Pancreas (tissue), 10 donors: ENCODE results near the gene DNMBP. TPM values are rescaled to one million over a fixed set of nuclear protein-coding genes. Genes with fewer than 3 reads are reported as not detected.
A peak's percentile ranks its signal among the peaks of the same experiment; 100 is the strongest.

ENCODE experiments used
- ATAC-seq, 4 donors: fragments of 200-7000 bp; cut with Tn5 transposase; one replicate each; pipeline versions ENCODE4 v1.8.0 to v1.9.1; 2020; ENCODE audit warnings: mild to moderate bottlenecking in 4 of 4, moderate library complexity in 4 of 4
- DNase-seq, 6 donors: peaks; one replicate each; pipeline ENCODE4 v3.0.0-alpha.2; 2020
- FAIRE-seq: peaks from 2 replicates; lab custom pipeline; 2012; peaks lifted over from hg19 to GRCh38; lab: Jason Lieb, UNC
- H3K27ac ChIP-seq, 4 donors: fragments of 200-600 bp; sonication (generic); 1 replicate in 3 of 4; 2 replicates in 1 of 4; pipeline versions ENCODE4 v1.5.0 to v1.8.0; 2020
- H3K27me3 ChIP-seq, 4 donors: fragments of 200-600 bp; one replicate each; pipeline ENCODE4 v1.8.0; 2021
- H3K36me3 ChIP-seq, 3 donors: fragments of 200-600 bp; sonication (generic) in 1 of 3; one replicate each; pipeline versions ENCODE4 v1.5.0 to v1.8.0; 2020 to 2021
- H3K4me1 ChIP-seq, 3 donors: fragments of 200-600 bp; one replicate each; pipeline ENCODE4 v1.8.0; 2021
- H3K4me3 ChIP-seq, 4 donors: fragments of 200-600 bp; sonication (generic) in 2 of 4; one replicate each; pipeline versions ENCODE4 v1.5.0 to v1.8.0; 2020 to 2021
- H3K9me3 ChIP-seq, 4 donors: fragments of 200-600 bp; one replicate each; pipeline ENCODE4 v1.8.0; 2021
- WGBS, 2 donors: extraction: QIAGEN DNeasy Blood & Tissue Kit; methylation state at CpG; one replicate each; pipeline ENCODE4 v1.1.7; 2013; 5-methylcytosine and 5-hydroxymethylcytosine counted together
- intact Hi-C, 3 donors: fragments of 100-400 bp; cut with DNase I; formaldehyde crosslinking; loops; one replicate each; pipeline versions ENCODE4 v1.11.1 to v1.14.2; 2022
- polyA plus RNA-seq, 2 donors: library from polyadenylated mRNA; stranded (reverse); fragments of 200-250 nt; gene quantifications; one replicate each; pipeline ENCODE4 v1.2.3, GENCODE V29; 2013
- total RNA-seq, 6 donors: library from RNA; stranded (reverse); fragmentation: NEBNext Ultra II Directional in 4 of 6; extraction: Animal tissue kit (Norgen Biotek cat#: 25700) in 4 of 6; gene quantifications; one replicate each; pipeline versions ENCODE4 v1.2.1 to v1.2.4, GENCODE V29; 2021 to 2023
- TF ChIP-seq, protein P1 (sequence below), 4 donors: fragments of 200-600 bp; sonication (generic) in 3 of 4; IDR thresholded peaks; one replicate each; pipeline versions ENCODE4 v1.5.0 to v1.8.0; 2021; ENCODE audit warnings: antibody characterized with exemption in 4 of 4
- donor health status: healthy with polysubstance abuse.
- donor health status: DM: no; HTN: no; CAD: no; lungs with moderate emphysema.
- donor health status: DM: no; HTN: no; CAD: no.
- donor health status: control.
- donor health status: control.
- donor health status: Bipolar disorder and iron deficiency.
- donor health status: DM: yes; HTN: yes; CAD: no.
- donor health status: DM: no; HTN: no; CAD: no.
- donor health status: DM: no; HTN: no; CAD: no.
- donor health status: DM: yes; HTN: yes; CAD: no.

Gene DNMBP
- total and polyA plus RNA-seq, 8 donors: 8.9 to 17.9 (median 11.2) TPM

DNA sequence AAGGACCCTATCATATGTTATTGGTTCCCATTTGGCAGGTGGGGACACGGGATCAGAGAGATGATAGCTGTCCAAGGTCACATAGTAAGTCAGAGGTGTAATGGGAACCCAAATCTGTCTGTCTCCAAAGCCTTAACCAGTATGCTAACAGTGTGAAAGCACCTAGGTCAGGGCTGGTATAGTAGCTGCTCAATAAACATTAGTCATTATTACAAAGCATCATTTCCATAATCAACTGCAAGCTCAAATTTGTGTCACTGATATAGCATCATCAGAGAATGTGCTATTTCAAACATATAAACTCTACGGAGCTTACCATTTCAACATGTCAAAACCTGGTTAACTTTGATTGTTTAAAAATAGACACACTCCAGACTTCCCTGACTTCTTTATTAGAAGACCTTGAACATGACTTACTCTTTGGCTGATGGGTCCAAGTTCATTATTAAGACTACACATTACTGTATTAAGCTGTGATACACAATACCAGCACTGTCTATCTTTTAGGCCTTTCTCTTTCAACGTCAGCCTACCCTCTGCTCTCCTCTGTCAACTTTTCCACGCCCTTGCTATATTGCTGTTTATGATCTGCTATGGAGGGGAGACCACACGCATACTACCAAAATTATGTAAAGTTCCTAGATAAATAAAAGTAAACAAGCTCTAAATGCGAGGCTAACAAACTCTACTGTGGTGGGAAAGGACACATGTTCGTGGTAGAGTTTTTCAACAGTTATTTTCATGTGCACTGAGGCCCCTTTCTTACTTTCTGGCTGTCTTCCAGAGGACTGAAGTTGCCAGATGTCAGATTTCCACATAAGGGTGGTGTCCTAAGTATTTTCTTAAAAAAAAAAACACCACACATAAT is 33.6 kb downstream of the DNMBP start:
- H3K27me3 ChIP-seq: no peaks in the 10 kb centered on the region
- WGBS, 2 donors: 42 to 43% methylated on average over 7 of the region's 7 CpGs
- H3K4me3 ChIP-seq: no peak overlapping the region
- H3K36me3 ChIP-seq: no peaks in the 10 kb centered on the region
- intact Hi-C loops: no loop called here
- TF ChIP-seq, protein P1, sequence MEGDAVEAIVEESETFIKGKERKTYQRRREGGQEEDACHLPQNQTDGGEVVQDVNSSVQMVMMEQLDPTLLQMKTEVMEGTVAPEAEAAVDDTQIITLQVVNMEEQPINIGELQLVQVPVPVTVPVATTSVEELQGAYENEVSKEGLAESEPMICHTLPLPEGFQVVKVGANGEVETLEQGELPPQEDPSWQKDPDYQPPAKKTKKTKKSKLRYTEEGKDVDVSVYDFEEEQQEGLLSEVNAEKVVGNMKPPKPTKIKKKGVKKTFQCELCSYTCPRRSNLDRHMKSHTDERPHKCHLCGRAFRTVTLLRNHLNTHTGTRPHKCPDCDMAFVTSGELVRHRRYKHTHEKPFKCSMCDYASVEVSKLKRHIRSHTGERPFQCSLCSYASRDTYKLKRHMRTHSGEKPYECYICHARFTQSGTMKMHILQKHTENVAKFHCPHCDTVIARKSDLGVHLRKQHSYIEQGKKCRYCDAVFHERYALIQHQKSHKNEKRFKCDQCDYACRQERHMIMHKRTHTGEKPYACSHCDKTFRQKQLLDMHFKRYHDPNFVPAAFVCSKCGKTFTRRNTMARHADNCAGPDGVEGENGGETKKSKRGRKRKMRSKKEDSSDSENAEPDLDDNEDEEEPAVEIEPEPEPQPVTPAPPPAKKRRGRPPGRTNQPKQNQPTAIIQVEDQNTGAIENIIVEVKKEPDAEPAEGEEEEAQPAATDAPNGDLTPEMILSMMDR (IDR thresholded peaks at IDR 0.05): no peak
- no peaks in the 10 kb centered on the region for H3K9me3 ChIP-seq
- FAIRE-seq (no peak), DNase-seq (no peak), ATAC-seq (peak in 3 of 4 donors; percentile 28 to 56 (median 30))
- peak overlapping the region in 1 of 4 donors; percentile 2 for H3K27ac ChIP-seq
- H3K4me1 ChIP-seq: peaks cover 5 to 10% (median 9%) of the 10 kb centered on the region in 3 donors

DNA sequence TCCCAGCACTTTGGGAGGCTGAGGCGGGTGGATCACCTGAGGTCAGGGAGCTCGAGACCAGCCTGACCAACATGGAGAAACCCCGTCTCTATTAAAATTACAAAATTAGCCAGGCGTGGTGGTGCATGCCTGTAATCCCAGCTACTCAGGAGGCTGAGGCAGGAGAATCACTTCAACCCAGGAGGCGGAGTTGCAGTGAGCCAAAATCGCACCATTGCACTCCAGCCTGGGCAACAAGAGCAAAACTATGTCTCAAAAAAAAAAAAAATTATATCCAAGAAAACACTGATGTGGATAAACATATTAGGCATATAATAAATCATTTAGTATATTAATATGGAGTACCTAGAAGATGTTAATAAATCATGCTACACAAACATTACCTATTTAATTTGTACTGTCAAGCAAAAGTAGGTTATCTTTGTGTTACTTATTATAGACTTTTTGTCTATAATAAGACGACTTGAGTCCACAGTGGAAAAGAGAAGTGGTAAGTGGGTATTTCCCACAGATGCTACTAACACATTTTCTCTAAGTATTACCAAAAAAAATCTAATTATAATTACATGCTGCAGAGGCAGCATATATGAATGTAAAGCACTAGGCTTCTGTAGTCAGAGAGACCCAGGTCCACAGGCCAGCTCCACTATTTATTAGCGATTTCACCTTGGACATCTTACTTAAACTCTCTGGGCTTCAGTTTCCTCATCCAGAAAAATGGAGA is 34.5 kb downstream of the DNMBP start:
- Histone ChIP-seq H3K36me3 (no peaks in the 10 kb centered on the region), H3K9me3 (no peaks in the 10 kb centered on the region), H3K27ac (no peak overlapping the region), H3K4me1 (peaks cover 5 to 9% (median 6%) of the 10 kb centered on the region in 3 donors), H3K4me3 (no peak overlapping the region), H3K27me3 (no peaks in the 10 kb centered on the region)
- DNase-seq (no peak), ATAC-seq (no peak), FAIRE-seq (no peak)
- intact Hi-C loops: no loop called here
- WGBS, 2 donors: 85 to 88% methylated on average over 8 of the region's 8 CpGs
- TF ChIP-seq, protein P1 (IDR thresholded peaks at IDR 0.05): no peak

DNA sequence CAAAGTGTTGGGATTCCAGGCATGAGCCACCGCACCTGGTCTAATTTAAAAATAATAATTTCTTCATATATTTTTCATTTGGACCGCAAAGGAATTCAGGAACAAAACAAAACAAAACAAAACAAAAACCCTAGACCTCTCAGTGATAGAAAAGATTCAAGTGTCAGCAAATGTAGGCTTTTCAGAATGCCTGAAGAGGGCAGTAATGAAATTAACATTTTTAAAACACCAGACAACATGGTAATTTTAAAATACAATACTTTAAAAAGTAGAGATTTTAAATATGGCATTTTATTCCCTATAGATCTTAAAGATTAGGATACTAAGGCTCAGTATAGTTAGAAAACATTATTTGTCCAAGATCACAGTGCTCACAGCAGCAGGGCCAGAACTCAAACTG is 36.6 kb downstream of the DNMBP start:
- TF ChIP-seq, protein P1 (IDR thresholded peaks at IDR 0.05): no peak
- ATAC-seq: no peak
- Histone ChIP-seq H3K36me3 (peaks cover 0 to 10% (median 0%) of the 10 kb centered on the region in 3 donors), H3K4me1 (peaks cover 5 to 9% (median 6%) of the 10 kb centered on the region in 3 donors), H3K9me3 (no peaks in the 10 kb centered on the region), H3K27ac (no peak overlapping the region), H3K4me3 (no peak overlapping the region), H3K27me3 (no peaks in the 10 kb centered on the region)
- FAIRE-seq: no peak
- no peak for DNase-seq
- 76 to 88% methylated on average over 2 of the region's 2 CpGs for WGBS, 2 donors
- intact Hi-C loops: no loop called here

DNA sequence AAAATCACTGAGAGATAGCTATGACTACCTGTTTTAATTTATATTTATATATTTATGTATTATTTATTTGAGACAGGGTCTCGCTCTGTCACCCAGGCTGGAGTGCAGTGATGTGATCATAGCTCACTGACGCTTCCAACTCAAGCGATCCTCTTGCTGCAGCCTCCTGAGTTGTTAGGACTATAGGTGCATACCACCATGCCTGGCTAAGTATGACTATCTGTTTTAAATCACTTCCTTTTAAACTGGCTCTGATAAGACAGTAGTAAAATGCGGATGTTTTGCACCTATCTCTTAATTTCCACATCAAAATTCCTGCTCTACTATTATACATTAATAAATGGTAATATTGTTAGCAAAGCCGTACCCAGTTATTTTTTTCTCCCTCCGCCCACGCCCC is 41.8 kb downstream of the DNMBP start:
- Histone ChIP-seq H3K36me3 (peaks cover 0 to 14% (median 0%) of the 10 kb centered on the region in 3 donors), H3K4me1 (no peaks in the 10 kb centered on the region), H3K27ac (no peak overlapping the region), H3K27me3 (no peaks in the 10 kb centered on the region), H3K9me3 (no peaks in the 10 kb centered on the region), H3K4me3 (no peak overlapping the region)
- no peak for ATAC-seq
- WGBS, 2 donors: 93 to 96% methylated on average over 7 of the region's 7 CpGs
- FAIRE-seq: no peak
- TF ChIP-seq, protein P1 (IDR thresholded peaks at IDR 0.05): no peak
- intact Hi-C loops: no loop called here
- DNase-seq: no peak
